GM18951 (cell line): ENCODE data around the gene EPB41L1.

Experiments used
- POLR2A ChIP-seq: IDR thresholded peaks from 4 replicates; pipeline ENCODE4 v1.6.1; 2011; ENCODE audit warnings: mild to moderate bottlenecking; ENCODE audit not compliant: insufficient read length, insufficient read depth; ENCODE audit errors: extremely low read depth
- in situ Hi-C: fragments of 300-500 bp; cut with MboI; formaldehyde crosslinking; loops from one replicate; pipeline ENCODE4 v1.12.0; 2022; ENCODE audit warnings: low sequenced_read_pairs, mixed read lengths, inconsistent platforms; ENCODE audit not compliant: unreplicated experiment

The EPB41L1 gene

GRCh38 chr20:36181934-36182603, 27.5 kb downstream of the EPB41L1 start:
- no peak for TF ChIP-seq POLR2A
- in situ Hi-C loops = no loop called here

GRCh38 chr20:36182604-36183154, 28.1 kb downstream of the EPB41L1 start:
- in situ Hi-C loops = no loop called here

GRCh38 chr20:36183155-36183944, 28.8 kb downstream of the EPB41L1 start:
- in situ Hi-C loops = no loop called here
- TF ChIP-seq POLR2A = no peak

More at GRCh38 chr20:36182604-36183154, 28.1 kb downstream of the EPB41L1 start:
- no peak for TF ChIP-seq POLR2A

GRCh38 chr20:36184816-36185776, 30.6 kb downstream of the EPB41L1 start:
- in situ Hi-C loops = no loop called here
- TF ChIP-seq POLR2A = no peak

GRCh38 chr20:36193977-36194712, 39.6 kb downstream of the EPB41L1 start:
- no peak for TF ChIP-seq POLR2A
- in situ Hi-C loops = no loop called here

GRCh38 chr20:36196676-36197075, 42.1 kb downstream of the EPB41L1 start:
- no peak for TF ChIP-seq POLR2A
- in situ Hi-C loops = no loop called here

GRCh38 chr20:36197271-36197670, 42.7 kb downstream of the EPB41L1 start:
- in situ Hi-C loops = no loop called here
- no peak for TF ChIP-seq POLR2A

- in situ Hi-C loops = loop anchor here (10.0 kb wide), 1 partner anchor 235 kb away; no protein-coding TSS in a partner anchor
- no peak for TF ChIP-seq POLR2A
These were observed 45.1 kb downstream of the EPB41L1 start for GRCh38 chr20:36199345-36200257.

GRCh38 chr20:36200451-36200850, 45.9 kb downstream of the EPB41L1 start:
- TF ChIP-seq POLR2A = no peak
- in situ Hi-C loops = loop anchor here (10.0 kb wide), 1 partner anchor 234 kb away; no protein-coding TSS in a partner anchor

GRCh38 chr20:36201198-36201597, 46.7 kb downstream of the EPB41L1 start:
- TF ChIP-seq POLR2A = no peak
- in situ Hi-C loops = loop anchor here (10.0 kb wide), 1 partner anchor 234 kb away; no protein-coding TSS in a partner anchor

GRCh38 chr20:36202891-36203338, 48.4 kb downstream of the EPB41L1 start:
- in situ Hi-C loops = loop anchor here (10.0 kb wide), 1 partner anchor 232 kb away; no protein-coding TSS in a partner anchor
- TF ChIP-seq POLR2A = no peak
